Head of caudate nucleus (tissue), 42 donors: ENCODE results near the gene FKTN.
"Not testable (repeated sequence)": the region's sequence is repeated elsewhere in the genome, so short reads cannot be mapped to it uniquely, and the experiment has no call there.

Experiments
- DNase-seq, 42 donors: peaks; one replicate each; pipeline versions ENCODE4 v3.0.0 to v3.0.0-alpha.2; 2020 to 2021; ENCODE audit warnings: mixed read lengths in 7 of 42
- intact Hi-C: fragments of 100-400 bp; cut with DNase I; formaldehyde crosslinking; loops from one replicate; pipeline ENCODE4 v1.15.0; 2022

The FKTN gene

DNA sequence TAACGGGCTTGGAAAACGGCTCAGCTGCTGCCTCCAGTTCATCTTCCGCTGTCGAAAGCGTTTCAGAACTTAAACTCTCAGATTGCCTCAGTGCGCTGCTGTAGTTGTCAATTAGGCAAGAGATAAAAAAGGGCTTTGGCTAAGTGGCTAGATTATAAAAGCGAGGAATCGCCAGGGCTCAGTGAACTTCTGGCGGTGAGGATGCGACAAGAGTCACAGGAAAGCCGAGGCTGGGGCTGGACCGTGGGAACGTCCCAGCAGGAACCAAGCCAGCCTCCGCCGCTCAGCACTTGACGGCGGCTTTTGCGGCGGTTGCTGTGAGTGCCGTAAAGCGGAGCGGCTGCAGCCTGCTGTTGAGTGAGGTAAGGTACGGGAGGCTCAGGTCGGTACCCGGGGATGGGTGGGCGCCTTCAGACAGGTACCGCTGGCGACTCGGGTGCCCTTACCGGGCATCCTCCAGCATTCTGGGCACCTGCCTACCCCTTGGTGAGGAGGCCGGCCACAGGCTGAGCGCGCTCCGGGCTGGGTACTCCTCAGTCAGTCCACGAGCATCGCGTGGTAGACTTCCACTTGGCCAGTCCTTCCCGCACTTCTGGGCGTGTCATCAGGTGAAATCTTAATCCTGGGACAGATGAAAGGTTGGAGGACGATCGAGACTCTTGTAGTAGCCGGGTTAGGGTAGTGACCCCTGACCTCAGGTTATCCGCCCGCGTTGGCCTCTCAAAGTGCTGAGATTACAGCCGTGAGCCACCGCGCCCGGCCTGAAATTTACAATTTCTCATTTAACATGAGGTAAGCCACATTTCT lies at the start of gene FKTN:
TSS of gene FKTN (plus strand) at position 328 of the 807 bp plus-strand sequence. CDS start 16,902 bp downstream, outside the sequence.
- intact Hi-C loops, result no loop called here
- peak; percentile 84 to 96 (median 92) for DNase-seq

DNA sequence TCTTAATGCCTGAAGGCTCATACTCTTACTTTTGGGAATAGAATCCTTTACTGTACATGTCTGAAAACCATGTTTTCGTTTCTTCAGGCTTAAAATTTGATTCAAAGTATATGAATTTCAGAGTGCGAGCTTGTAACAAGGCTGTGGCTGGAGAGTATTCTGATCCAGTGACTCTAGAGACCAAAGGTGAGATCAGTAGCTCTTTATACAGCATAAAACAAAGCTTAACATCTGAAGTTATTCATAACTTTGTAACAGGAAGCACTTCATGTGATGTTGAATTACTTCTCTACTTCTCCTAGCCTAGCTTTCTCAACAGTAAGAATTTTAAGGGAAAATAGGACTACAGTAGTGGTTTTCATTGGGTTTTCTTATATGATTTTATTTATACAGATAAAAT lies 49.4 kb upstream of the FKTN start:
- intact Hi-C loops, result no loop called here
- no peak for DNase-seq

DNA sequence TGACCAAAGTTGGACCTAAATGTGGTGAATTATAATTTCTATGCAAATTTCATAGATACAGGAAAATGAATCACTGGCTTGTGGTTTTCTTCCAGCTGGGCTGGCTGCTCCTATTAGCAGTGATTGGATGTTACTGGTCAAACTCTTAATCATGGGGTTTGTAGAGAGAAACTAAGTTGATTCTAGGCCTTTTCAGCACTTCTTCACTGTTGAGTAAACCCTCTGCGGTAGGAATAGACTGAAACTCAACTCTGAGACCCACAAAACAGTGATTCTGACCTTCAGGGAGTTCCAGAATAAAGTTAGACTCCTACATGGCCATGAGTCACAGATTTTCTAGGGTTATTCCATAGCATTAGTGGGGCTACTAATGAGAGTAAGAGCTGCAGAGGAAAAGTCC lies 47.9 kb upstream of the FKTN start:
- no peak for DNase-seq
- intact Hi-C loops, result no loop called here

DNA sequence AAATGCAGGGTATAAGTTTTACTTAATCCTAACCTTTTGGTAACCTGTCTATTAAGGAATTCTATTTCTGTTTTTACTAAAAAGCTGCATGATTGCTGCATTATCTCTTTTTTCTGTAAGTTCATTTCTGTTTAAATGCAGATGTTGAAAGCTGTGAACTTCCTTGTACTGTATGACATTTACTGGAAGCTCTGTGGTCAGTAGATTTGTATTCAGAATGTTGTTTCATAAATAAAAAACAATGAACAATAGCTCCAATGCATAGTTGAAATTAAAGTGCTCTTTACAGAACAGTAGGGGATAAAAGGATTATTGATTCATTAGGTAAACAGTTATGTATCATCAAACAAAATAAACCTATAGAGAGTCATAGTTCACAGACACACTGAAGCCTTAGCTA lies 46.5 kb upstream of the FKTN start:
- intact Hi-C loops, result no loop called here
- DNase-seq, result no peak

DNA sequence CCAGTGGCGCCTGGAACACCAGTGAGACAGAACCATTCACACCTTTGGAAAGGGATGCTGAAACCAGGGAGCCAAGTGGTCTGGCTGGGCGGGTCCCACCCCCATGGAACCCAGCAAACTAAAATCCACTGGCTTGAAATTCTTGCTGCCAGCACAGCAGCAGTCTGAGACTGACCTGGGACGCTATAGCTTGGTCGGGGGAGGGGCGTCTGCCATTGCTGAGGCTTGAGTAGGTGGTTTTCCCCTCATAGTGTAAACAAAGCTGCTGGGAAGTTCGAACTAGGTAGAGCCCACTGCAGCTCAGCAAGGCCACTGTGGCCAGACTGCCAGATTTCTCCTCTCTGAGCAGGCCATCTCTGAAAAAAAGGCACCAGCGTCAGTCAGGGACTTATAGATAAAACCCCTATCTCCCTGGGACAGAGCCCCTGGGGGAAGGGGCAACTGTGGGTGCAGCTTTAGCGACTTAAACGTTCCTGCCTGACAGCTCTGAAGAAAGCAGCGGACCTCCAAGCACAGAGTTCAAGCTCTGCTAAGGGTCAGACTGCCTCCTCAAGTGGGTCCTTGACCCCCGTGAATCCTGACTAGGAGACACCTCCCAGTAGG lies 42.0 kb upstream of the FKTN start:
- DNase-seq, result no peak
- intact Hi-C loops, result no loop called here

DNA sequence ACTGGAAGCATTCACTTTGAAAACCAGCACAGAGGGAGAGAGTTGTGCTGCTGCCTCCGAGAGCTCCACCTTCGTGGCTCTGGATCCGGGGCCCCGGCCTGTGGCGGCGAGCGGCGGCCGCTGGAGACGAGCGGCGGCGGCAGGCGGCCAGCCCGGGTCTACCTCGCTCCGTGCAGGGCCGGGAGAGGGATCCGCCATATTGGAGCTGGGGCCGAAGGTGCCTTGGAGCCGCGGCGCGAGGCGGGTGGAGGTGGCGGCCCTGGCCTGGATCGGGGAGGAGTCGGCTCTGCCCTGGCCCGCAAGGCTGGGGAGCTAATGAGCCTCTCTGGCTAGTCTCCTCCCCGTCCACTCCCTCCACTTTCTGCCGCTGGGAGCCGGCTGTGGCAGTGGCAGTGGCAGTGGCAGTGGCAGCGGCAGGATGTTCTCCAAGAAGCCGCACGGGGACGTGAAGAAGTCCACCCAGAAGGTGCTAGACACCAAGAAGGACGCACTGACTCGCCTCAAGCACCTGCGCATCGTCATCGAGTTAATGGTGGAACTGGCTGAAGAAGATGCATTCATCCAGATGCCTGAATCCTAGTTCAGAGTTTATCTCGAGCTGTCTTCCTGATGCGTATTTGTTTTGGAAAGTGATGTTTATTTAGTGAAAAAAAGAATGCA lies 38.1 kb upstream of the FKTN start:
- intact Hi-C loops, result not testable (repeated sequence)
- DNase-seq, result peak in 20 of 42 donors; percentile 1 to 47 (median 22)

DNA sequence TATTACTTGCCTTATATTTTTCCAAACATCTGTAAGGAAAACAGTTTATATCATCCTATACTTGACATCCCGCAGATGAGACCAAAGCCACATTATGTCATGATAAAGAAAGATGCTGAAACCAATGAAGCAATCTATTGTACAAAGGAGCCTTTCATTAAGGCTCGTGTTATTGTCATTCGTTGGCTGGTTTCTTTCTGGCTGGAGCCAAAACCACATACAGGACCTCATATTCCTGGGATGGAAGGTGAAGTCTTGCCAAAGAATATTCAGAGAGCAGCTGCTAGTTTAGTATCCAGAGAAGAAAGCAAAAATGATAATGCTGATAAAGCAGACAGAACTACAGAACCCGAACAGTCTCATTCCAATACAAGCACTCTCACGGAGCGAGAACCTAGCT lies 36.9 kb upstream of the FKTN start:
- intact Hi-C loops, result not testable (repeated sequence)
- peak in 1 of 42 donors; percentile 5 for DNase-seq

DNA sequence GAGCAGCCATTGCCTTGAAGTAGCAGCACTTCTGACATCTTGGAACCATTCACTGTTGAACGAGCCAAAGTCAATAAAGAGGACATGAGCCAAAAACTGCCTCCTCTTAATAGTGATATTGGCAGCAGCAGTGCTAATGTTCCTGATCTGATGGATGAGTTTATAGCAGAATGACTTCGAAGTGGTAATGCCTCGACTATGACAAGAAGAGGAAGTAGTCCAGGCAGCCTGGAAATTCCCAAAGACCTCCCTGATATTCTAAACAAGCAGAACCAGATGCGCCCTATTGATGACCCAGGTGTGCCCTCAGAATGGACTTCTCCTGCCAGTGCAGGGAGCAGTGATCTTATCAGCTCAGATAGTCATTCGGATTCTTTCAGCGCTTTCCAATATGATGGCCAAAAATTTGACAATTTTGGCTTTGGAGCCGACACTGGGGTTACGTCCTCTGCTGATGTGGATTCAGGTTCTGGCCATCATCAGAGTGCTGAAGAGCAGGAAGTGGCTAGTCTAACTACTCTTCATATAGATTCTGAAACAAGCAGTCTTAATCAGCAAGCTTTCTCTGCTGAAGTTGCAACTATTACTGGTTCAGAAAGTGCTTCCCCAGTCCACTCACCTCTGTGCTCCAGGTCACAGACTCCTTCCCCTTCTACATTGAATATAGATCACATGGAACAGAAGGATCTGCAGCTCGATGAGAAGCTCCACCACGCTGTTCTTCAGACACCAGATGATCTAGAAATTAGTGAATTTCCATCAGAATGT lies 35.1 kb upstream of the FKTN start:
- intact Hi-C loops, DNase-seq: not testable (repeated sequence)

DNA sequence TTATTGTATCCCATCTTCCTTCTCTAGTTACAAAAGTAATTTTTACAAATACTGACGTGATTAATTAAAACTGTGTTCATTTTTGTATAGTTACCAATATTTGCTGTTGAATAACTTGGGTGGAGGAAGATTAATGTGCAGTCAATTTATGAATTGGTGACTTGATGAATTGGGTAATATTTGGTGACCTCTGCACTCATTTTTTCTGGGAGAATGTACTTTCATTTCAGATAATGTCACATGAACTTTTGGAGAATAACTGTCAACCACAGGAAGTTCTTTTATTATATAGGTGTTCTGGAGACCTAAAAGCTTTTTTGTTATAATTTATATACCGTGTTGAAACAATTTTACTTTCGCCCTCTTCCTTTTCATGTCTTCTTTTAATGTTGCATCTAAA lies 26.4 kb upstream of the FKTN start:
- intact Hi-C loops, result no loop called here
- DNase-seq, result no peak

DNA sequence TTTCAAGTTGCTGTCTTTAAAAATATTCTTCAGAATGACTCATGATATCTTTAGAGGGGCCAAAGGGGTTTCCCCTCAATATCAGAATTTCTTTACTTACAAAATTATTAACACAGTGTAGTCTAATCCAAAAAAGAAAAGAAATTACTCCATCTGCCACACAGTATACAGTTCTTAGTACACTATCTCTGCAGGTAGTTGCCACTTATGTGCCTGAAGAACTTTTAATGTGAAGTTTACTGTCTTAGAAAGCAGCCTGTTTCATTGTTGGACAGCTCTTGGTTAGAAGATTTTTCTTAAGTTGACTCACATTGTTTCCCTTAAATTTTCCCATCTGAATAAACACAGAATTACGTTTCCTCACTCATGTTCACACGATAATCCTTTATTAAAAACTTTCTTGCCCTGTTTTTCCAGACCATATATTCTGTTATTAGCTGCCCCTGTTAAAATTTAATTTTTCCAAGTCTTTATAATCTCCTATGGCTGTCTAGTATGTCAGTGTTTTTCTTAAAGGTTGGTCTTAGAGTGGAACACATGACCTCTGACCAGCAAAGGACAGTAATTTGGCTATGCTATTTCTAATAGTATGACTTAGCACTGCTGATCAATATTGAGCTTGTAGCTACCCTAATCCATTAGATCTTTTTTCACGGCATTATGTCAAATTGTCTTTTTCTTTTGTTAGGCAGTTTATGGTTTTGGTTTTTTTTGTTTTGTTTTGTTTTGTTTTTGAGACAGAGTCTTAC lies 21.8 kb upstream of the FKTN start:
- DNase-seq, result no peak
- intact Hi-C loops, result no loop called here

DNA sequence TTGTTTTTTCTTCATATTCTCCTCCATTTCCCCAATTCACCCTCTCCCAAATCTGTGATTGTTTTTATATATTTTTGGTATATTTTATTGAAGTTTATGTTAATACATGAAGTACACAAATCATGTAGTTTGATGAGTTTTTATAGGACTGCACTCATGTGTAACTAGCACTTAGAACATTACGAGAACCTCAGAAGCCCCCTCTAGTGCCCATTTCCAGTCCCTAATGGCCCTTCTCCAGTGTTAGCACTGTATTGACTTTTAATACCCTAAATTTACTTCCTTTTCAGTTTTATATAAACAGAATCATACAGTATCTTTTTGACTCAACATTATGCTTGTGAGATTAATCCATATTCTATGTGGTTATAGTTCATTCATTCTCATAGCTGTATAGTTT lies 18.5 kb upstream of the FKTN start:
- no peak for DNase-seq
- intact Hi-C loops, result no loop called here

DNA sequence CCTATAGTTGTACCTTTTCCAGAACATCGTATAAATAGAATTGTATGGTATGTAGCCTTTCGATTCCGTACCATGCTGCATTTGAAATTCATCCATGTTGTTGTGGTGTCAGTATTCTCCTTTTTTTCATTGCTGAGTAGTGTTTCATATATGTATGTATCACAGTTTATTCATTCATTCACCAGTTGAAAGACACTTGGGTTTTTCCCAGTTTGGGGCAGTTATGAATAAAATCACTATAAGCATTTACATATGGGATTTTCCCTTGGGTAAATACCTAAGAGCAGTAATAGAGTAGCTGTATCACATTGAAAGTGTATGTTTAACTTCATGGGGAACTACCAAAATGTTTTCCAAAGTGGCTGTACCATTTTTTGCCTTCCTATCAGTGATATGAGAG lies 16.1 kb upstream of the FKTN start:
- intact Hi-C loops, result no loop called here

DNA sequence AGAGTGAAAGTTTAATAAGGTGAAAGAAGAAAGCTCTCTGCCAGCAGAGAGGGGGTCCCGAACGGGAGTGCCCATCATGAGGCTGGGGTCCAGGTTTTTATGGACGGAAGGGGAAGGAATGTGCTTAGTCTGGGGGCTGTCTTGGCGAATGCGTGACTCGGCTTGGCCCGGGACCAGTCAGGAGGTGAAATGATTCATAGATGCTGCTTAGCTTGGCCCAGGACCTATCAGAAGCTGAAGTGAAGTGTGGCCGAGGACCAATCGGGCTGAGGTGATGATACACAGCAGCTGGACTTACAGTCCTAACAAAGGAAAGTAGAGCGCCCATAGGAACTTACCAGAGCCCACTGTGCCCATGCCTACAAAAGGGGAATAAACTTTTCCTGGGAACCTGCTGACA lies 3.9 kb upstream of the FKTN start:
- intact Hi-C loops, result no loop called here
- DNase-seq, result peak in 1 of 42 donors; percentile 4

More for the DNA sequence above, 16.1 kb upstream of the FKTN start:
- no peak for DNase-seq

DNA sequence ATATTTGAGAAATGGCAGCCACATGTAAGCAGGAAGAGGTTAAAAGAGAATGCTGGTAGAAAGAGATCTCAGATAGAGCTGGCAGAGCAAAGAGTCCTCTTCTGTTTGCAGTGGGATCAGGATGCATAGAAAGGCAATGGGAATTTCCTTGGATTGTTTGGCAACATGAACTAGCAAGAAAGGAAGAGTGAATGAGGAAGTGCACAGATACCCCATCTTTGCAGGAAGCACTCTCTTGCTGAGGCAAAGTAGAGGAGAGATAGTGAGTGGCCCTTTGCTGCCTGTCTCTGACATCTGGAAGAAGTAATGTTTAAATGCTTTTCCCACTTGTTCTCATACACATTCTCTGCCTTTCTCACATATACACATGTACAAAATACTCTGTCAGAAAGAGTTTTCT lies 14.5 kb downstream of the FKTN start:
- intact Hi-C loops, result no loop called here
- DNase-seq, result no peak

DNA sequence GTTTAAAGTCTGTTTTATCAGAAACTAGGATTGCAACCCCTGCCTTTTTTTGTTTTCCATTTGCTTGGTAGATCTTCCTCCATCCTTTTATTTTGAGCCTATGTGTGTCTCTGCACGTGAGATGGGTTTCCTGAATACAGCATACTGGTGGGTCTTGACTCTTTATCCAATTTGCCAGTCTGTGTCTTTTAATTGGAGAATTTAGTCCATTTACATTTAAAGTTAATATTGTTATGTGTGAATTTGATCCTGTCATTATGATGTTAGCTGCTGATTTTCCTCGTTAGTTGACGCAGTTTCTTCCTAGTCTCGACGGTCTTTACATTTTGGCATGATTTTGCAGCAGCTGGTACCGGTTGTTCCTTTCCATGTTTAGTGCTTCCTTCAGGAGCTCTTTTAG lies 22.0 kb downstream of the FKTN start:
- intact Hi-C loops, DNase-seq: not testable (repeated sequence)

DNA sequence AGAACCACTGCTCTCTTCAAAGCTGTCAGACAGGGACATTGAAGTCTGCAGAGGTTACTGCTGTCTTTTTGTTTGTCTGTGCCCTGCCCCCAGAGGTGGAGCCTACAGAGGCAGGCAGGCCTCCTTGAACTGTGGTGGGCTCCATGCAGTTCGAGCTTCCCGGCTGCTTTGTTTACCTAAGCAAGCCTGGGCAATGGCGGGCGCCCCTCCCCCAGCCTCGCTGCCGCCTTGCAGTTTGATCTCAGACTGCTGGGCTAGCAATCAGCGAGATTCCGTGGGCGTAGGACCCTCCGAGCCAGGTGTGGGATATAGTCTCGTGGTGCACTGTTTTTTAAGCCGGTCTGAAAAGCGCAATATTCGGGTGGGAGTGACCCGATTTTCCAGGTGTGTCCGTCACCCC lies 23.6 kb downstream of the FKTN start:
- intact Hi-C loops, DNase-seq: not testable (repeated sequence)

DNA sequence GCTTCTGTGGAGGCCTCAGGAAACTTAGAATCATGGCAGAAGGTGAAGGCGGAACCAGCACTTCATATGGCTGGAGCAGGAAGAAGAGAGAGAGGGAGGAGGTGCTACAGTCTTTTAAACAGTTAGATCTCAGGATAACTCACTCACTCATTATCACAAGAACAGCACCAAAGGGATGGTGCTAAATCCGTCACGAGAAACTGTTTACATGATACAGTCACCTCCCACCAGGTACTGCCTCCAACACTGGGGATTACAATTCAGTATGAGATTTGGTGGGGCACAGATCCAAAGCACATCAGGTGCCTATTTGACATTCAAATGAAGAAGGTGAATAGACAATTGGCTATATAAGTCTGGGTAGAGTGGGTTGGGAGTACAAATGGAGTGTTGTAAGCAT lies 35.2 kb downstream of the FKTN start:
- no peak for DNase-seq
- intact Hi-C loops, result no loop called here

DNA sequence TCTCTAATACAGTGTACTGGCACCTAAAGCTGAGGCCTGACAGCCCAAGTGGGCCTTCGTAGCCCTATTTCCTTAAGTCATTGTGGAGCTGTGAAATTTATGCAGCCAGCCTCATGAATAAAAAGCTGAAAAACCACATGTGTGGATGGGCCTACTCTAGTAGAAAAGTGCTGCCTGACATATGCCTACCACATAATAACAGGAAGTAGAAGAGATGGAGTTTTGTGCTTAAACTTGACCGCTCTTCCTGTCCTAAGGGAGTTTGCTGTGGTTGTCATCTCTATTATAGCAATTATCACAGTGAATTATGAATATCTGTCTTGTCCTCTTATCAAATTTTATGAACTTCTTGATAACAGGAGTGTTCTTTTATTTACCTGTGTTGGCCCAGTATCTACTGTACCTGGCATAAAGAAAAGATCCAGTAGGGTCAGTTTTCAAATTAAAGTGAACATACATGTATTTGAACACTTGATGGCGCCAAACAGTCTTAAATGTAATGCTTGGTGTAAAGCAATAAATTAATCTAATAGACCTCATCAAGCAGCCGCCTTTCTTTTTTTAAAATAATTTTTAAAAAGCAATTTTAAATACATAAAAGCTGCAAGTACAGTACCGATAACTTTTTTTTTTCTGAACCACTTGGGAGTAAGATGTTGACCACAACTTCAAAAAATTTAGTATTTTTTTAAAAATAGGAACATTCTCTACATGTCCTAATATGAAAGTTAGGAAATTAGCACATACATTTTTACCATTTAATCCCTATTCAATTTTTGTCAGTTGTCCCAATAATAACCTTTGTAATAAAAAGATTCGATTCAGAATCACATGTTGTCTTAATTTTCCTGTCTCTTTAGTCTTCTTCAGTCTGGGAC lies 51.0 kb downstream of the FKTN start:
- DNase-seq, result peak in 3 of 42 donors; percentile 7 to 36 (median 16)
- intact Hi-C loops, result no loop called here
